Thyroid gland (tissue), 4 donors: ENCODE measurements around the gene BICDL1. TPM values are rescaled to one million over a fixed set of nuclear protein-coding genes. Genes with fewer than 3 reads are reported as not detected.

Experiments
- DNase-seq, 2 donors: peaks; one replicate each; pipeline ENCODE4 v3.0.0-alpha.2; 2019
- H3K27ac ChIP-seq, 3 donors: fragments of 200-600 bp; sonication (generic); 1 replicate in 2 of 3; 2 replicates in 1 of 3; pipeline ENCODE4 v1.5.1; 2016 to 2019; ENCODE audit warnings: mild to moderate bottlenecking in 1 of 3, moderate library complexity in 1 of 3
- H3K27me3 ChIP-seq: fragments of 200-600 bp; sonication (generic); one replicate; pipeline ENCODE4 v1.5.1; 2019
- H3K36me3 ChIP-seq, 2 donors: fragments of 200-600 bp; sonication (generic); one replicate each; pipeline ENCODE4 v1.5.1; 2016 to 2019
- H3K4me1 ChIP-seq, 2 donors: fragments of 200-600 bp; sonication (generic); one replicate each; pipeline ENCODE4 v1.5.1; 2017 to 2019
- H3K4me3 ChIP-seq, 3 donors: fragments of 200-600 bp; sonication (generic); replicated peaks in 1 of 3; 1 replicate in 2 of 3; 2 replicates in 1 of 3; pipeline ENCODE4 v1.5.1; 2016; ENCODE audit warnings: mild to moderate bottlenecking in 1 of 3
- H3K9me3 ChIP-seq: fragments of 200-600 bp; sonication (generic); one replicate; pipeline ENCODE4 v1.5.1; 2017
- POLR2A ChIP-seq, 2 donors: fragments of 450-650 bp; IDR thresholded peaks; one replicate each; pipeline ENCODE4 v1.6.1; 2017; ENCODE audit warnings: antibody characterized with exemption in 2 of 2, mild to moderate bottlenecking in 2 of 2, moderate library complexity in 1 of 2
- WGBS, 2 donors: methylation state at CpG; one replicate each; pipeline ENCODE4 v1.1.5; 2017; 5-methylcytosine and 5-hydroxymethylcytosine counted together
- intact Hi-C: fragments of 100-400 bp; cut with DNase I; formaldehyde crosslinking; loops from one replicate; pipeline ENCODE4 v1.15.1; 2023
- total RNA-seq, 4 donors: library from RNA; depleted of rRNA; stranded (reverse); fragments of >200 nt; gene quantifications; one replicate each; pipeline ENCODE4 v1.2.3, GENCODE V29; 2016
- TF ChIP-seq, protein P1 (sequence below), 6 experiments: fragments of 200-600 bp in 3 of 6; fragments of 450-650 bp in 3 of 6; sonication (generic) in 3 of 6; IDR thresholded peaks; one replicate each; pipeline ENCODE4 v1.5.1; 2016 to 2019; ENCODE audit warnings: antibody characterized with exemption in 6 of 6, mild to moderate bottlenecking in 2 of 6, inconsistent platforms in 1 of 6, moderate library complexity in 1 of 6

BICDL1 gene
- total RNA-seq, 4 donors from 2014 or later = 10.5 to 81.8 (median 48.1) TPM

DNA sequence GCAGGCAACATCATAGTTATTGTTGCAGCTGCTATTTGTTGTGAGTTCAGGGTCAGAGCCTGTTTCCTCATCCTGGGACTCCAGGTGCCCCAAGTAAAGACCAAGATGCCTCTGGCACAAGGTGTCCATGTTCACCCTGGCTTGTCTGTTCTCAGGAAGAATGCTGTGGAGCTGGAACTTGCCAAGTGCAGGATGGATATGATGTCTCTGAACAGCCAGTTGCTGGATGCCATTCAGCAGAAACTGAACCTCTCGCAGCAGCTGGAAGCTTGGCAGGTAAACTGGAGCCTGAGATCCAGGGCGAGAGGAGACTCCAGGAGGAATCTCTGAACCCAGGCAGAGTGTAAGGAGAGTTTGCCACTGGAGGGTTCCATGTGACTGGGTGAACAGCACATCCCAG is 100.8 kb downstream of the BICDL1 start:
- Histone ChIP-seq H3K4me3 (no peak overlapping the region), H3K4me1 (peaks cover 14% of the 10 kb centered on the region in 2 donors), H3K9me3 (no peaks in the 10 kb centered on the region), H3K36me3 (peaks cover 0 to 8% of the 10 kb centered on the region in 2 donors), H3K27ac (no peak overlapping the region), H3K27me3 (no peaks in the 10 kb centered on the region)
- no peak for TF ChIP-seq POLR2A (IDR thresholded peaks at IDR 0.05)
- TF ChIP-seq, protein P1, sequence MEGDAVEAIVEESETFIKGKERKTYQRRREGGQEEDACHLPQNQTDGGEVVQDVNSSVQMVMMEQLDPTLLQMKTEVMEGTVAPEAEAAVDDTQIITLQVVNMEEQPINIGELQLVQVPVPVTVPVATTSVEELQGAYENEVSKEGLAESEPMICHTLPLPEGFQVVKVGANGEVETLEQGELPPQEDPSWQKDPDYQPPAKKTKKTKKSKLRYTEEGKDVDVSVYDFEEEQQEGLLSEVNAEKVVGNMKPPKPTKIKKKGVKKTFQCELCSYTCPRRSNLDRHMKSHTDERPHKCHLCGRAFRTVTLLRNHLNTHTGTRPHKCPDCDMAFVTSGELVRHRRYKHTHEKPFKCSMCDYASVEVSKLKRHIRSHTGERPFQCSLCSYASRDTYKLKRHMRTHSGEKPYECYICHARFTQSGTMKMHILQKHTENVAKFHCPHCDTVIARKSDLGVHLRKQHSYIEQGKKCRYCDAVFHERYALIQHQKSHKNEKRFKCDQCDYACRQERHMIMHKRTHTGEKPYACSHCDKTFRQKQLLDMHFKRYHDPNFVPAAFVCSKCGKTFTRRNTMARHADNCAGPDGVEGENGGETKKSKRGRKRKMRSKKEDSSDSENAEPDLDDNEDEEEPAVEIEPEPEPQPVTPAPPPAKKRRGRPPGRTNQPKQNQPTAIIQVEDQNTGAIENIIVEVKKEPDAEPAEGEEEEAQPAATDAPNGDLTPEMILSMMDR (IDR thresholded peaks at IDR 0.05) = no peak
- no peak for DNase-seq
- WGBS, 2 donors = 79 to 100% methylated on average over 2 of the region's 2 CpGs
- intact Hi-C loops = loop anchor here (5.0 kb wide), 1 partner anchor 102 kb away; the partner anchor contains the start of gene BICDL1

DNA sequence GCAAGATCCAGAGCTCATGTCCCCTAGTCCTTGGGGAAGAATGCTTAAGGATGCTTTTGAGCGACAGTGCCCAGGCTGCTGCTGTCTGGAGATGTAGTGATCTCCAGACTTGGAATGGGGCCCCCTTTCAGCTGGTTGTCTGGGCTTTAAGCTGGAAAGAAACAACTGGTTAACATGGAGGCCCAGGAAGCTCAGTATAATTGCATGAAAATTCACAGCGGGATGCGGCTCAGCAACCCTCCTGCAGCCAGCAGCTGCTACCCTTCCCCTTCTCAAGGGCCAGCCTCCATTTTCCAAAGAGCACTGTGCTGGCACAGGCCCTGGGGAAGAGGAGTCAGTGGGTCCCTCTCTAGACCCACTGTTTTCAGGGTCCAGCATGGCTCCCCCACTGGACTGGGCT is 101.2 kb downstream of the BICDL1 start:
- 87 to 100% methylated on average over 1 to 3 of the region's 3 CpGs for WGBS, 2 donors
- Histone ChIP-seq H3K4me1 (peaks cover 14% of the 10 kb centered on the region in 2 donors), H3K9me3 (no peaks in the 10 kb centered on the region), H3K27ac (no peak overlapping the region), H3K4me3 (no peak overlapping the region), H3K27me3 (no peaks in the 10 kb centered on the region), H3K36me3 (peaks cover 0 to 8% of the 10 kb centered on the region in 2 donors)
- no peak for DNase-seq
- TF ChIP-seq, protein P1 (IDR thresholded peaks at IDR 0.05) = no peak
- TF ChIP-seq POLR2A (IDR thresholded peaks at IDR 0.05) = no peak
- intact Hi-C loops = no loop called here

DNA sequence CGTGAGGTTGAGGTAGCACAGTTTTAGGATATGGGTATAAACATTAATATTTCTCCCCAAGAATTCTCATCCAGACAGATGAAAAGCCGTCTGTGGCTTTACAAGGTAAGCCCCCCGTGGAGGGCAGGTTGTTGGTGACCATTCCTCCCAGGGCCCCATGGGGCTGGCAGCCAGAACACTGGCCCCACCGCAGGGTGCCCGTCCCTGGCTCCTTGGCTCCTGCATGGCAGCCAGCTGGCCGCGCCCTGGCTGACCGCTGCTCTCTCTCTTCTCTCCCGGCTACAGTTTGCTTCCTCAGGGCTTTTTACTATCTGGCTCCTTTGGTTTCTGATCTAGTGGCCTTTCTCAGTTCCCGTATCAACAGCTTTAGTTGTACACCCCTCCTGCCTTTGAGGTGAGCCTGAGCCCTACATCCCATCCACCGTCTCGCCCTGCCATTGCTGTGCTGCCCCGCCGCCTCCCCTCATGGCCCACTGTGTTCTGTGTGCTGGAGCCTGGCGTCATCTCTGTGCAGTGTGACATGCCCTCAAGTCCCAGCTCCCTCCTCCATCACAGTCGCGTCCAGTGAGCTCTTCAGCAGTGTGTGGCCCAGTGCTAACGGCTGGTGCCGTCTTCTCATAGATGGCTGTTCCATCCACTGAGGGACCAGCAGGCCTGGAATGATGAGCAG is 101.7 kb downstream of the BICDL1 start:
- intact Hi-C loops = no loop called here
- WGBS, 2 donors = 83 to 93% methylated on average over 19 of the region's 19 CpGs
- Histone ChIP-seq H3K4me1 (peaks cover 14% of the 10 kb centered on the region in 2 donors), H3K27ac (no peak overlapping the region), H3K4me3 (no peak overlapping the region), H3K27me3 (no peaks in the 10 kb centered on the region), H3K36me3 (peaks cover 0 to 8% of the 10 kb centered on the region in 2 donors), H3K9me3 (no peaks in the 10 kb centered on the region)
- TF ChIP-seq, protein P1 (IDR thresholded peaks at IDR 0.05) = no peak
- TF ChIP-seq POLR2A (IDR thresholded peaks at IDR 0.05) = no peak
- no peak for DNase-seq

DNA sequence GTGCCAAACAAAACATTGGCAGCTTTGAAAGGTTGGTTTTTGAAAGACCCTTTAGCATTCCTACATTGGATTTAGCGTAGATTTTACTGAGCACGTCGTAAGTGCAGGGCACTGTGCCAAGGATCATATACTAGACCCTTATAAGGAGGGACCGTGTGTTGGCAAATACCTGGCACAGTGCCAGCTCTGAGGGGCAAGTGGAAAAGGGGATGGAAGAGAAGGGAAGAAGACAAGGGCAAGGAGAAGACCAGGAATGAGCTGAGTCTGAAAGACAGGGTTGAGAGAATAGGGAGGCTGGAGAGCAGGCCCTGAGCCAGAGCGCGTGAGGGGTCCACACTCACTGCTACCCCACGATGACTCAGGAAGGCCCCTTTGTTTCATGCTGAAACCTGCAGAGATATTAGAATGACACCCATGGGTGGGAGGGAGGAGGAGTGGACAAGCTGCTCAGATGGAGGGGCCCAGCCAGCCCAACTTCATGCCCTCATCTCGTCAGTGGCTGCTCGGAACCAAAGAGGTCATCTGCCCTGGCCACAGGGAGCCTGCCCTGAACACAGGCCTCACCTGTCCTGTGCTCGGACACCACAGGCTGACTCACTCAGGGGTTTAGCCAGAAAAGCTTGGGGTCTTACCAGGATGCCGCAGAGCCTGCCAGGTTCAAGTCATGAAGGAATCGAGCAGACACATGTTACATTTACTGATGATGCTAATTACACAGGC is 102.5 kb downstream of the BICDL1 start:
- Histone ChIP-seq H3K4me1 (peaks cover 11% of the 10 kb centered on the region in 2 donors), H3K36me3 (peaks cover 3 to 10% of the 10 kb centered on the region in 2 donors), H3K9me3 (no peaks in the 10 kb centered on the region), H3K27me3 (no peaks in the 10 kb centered on the region), H3K27ac (no peak overlapping the region), H3K4me3 (no peak overlapping the region)
- DNase-seq = no peak
- no peak for TF ChIP-seq POLR2A (IDR thresholded peaks at IDR 0.05)
- TF ChIP-seq, protein P1 (IDR thresholded peaks at IDR 0.05) = no peak
- intact Hi-C loops = no loop called here
- WGBS, 2 donors = 74 to 79% methylated on average over 12 of the region's 12 CpGs
